GDM1 (cell line): ENCODE data around the gene CD81.

Experiments used
- DNase-seq: peaks from one replicate; lab custom pipeline; 2025; lab: John Stamatoyannopoulos, UW

CD81 gene

DNA sequence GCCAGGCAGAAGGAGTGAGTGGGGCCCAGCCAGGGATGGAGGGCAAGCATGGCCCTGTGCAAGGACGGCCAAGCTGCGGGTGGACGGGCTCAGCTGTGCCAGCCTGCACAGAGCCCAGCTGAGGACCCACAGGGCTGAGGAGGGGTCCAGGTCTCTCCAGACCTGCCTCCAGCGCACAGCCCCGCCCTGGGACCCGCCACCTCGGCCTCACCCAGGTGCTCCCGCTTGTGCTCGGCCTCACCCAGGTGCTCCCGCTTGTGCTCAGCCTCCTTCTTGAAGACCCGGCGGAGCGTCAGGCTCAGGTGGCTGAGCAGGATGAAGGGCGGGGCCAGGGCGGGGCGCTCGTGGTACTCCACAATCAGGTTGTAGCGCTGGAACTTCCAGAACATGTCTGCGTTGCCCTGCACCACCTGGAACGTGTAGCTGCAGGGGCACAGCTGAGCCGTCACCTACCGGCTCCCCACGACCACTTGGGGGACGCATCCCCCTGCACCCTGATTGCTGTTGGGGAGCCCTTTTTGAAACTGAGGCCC, 29.8 kb downstream of the CD81 start:
- no peak for DNase-seq

DNA sequence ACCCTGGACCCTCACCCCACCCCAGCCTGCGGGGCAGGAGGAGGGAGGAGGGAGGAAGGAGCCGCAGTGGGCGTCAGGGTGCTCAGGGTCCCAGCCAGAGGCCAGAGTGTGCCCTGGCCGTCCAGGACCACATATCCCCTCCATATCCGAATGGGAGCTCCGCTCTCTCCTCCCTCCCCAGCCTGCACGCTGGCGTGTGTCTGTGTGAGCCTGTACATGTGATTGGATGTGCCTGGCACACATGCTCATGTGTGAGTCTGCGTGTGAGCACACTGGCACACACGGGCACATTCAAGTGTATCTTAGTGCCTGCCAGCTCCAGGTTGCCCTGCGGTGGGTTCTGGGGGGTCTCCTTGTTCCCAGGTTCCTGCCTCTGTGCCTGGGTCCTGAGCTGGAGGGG, 31.6 kb downstream of the CD81 start:
- DNase-seq = no peak

DNA sequence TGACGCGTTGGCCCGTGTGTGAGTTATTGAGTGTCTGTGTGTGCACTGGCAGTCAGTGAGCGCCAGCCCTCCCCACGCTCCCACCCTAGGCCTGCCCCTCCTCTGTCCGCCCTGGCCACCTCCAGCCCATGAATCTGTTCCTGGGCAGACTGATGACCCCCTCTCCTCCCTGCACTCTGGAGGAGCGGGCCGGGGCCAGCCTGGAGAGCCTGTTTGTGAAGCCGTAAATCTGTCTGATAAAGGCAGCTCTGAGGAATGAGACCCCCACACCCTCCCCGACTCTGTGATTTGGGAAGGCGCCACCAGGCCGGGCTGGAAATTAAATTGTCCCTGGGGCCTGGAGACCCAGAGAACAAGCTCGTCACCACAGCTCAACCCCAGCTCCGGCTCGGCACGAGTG, 32.0 kb downstream of the CD81 start:
- no peak for DNase-seq

DNA sequence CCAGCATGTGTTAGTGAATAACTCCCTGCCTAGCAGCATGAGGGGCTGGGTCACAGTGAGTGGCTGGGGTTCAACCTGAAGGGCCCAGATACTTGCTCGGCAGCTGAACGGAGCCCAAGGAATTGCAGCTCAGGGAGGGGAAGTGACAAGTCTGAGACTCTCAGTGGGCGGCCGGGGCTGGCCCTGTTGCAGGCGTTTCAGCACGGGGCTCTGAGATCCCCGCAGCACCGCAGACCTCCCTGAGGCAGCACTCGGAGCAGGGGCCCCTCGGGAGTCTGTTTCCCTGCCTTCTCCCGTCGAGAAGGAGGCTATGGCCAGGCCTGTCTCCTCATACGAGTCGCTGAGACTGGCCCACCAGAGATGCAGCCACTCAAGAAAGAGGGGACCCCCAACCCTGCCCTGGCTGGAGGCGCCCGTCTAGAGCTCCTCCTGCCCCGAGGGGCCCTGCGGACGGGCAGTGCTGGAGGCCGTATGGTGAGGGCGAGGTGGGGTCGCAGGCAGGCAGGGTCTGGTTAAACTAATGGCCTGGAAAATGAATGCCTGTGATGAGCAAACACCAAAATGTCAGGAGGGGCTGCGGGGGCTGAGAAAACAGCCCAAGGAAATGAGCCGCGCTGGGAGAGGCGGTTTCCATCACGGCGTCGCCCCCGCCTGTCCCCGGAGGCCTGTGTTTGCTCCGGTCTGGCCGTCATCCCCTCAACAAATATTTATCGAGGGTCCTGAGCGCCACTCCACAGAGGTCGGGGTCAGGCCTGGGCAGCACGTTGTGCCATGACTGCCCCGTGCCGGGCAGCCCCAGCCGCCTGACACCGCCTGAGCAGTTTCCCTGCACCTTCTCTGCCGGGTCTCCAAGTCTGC, 32.7 kb downstream of the CD81 start:
- DNase-seq = no peak

DNA sequence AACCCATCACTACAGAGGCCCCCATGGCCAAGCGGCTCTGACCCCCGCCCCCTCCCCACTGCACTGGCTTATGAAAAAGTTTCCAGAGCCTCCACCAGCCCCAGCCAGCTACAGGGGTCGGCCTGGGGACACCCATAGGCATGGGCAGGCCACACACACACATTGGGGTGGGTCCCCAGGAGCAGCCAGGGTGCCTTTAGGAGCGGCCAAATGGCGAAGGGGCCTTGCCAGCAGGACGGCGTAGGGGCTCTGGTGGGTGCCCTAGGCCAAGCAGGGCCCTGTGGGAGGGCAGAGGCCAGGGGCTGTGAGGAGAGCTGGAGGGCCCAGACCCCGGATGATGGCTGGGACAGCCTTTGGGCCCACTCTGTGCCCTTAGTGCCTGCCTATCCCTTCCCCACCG, 33.5 kb downstream of the CD81 start:
- DNase-seq = no peak

DNA sequence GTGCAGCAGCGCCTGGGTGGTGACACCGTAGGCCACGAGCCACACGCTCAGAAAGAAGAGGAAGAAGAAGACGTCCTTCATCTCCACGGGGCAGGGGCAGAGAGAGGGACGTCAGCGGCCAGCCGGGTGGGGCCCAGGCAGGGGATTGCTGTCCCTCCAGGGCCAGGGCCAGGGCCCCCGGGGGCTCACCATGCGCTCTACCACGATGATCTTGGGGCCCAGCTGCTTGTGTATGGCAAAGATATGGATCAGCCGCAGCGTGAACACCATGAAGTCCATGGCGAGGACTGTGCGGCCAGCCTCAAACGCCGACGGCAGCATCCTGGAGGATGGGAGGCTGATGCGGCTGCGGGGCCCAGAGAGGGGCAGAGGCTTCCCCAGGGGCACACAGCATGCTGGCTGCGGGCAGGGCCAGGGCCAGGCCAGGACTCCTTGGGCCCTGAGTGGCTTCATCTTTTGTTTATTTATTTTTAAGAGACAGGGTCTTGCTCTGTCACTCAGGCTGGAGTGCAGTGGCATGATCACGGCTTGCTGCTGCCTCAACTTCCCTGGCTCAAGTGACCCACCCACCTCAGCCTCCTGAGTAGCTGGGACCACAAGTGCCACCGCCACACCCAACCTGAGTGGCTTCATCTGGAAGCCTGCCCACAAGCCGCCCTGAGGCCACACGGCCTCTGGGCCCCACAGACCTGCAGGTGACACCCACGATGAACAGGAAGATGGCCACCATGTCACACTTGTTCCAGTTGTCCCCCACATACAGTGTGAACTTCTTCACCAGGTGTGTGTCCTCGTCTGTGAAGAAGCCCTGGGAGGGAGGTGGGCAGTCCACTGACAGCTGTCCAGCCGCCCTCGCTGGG, 34.6 kb downstream of the CD81 start:
- DNase-seq = no peak

DNA sequence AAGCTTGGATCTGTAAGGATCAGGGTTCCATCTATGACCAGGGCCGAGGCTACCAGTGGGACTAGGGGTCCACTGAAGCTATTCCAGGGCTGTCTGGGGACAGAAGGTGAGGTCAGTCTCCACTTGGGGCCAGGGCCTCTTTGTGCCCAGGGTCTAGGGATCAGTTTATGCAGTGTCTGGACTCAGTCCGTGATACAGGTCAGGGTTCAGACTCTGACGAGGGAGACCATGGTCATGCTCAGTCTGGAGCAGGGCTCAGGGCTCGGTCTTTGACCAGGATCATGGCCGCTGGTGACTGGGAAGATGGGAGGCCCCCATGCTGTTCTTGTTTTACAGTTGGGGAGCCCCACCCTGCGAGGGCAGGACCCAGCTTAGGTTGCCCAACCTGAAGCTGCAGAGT, 35.2 kb downstream of the CD81 start:
- no peak for DNase-seq

DNA sequence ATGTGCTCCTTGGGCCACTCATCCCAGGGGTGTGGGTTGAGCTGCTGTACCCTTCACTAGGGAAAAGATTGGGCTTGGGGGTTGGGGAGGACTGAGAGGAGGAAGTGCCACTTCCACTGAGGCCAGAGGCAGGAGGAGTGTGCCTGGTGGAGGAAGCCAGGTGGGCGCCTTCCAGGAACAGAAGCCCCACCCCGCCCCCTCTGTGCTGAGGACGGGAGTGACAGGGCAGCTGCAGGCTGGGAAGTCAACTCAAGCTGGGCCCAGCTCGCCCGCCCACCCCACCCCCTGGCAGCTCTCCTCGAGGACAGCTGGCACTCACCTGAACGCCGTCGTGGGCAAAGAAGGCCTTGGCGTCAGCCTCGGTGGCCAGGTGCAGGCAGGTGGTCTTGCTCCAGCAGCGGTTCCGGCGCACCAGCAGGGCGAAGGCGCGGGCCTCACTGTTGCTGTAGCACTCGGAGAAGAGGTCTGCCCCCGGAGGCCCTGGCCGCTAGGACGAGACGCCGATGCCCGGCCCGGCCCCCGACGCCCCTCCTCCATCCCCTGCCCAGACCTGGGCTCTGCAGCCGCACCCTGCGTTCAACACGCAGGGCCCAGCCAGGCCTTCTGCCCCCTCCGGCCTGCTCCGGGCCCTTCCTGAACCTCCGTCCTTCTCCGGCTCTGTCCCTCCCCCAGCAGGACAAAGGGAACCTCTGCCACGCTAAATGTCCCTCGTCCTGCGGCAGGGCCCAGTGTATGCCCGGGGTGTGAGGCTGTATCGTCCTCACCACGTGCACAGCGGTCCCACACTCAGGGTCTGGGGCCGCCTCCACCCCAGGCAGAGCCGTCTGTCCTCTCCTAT, 36.9 kb downstream of the CD81 start:
- DNase-seq = no peak

DNA sequence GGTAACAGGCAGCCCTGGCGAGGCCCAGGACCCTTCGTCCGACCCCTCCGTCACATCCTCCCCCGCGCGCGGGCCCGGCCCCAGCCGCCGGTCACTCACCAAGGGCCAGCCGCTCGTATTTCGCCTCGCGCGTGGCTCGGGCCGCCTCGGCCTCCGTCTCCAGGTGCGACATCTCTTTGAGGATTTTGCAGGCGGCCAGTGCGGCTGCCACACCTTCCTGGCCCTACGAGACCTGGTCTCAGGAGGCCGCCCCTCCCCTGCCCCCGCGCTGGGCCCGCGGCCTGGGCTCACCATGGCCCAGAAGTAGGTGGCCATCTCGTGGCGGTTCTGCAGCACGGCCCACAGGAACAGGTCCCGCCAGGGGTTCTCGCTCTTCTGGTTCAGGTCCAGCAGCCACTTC, 37.5 kb downstream of the CD81 start:
- DNase-seq = no peak

DNA sequence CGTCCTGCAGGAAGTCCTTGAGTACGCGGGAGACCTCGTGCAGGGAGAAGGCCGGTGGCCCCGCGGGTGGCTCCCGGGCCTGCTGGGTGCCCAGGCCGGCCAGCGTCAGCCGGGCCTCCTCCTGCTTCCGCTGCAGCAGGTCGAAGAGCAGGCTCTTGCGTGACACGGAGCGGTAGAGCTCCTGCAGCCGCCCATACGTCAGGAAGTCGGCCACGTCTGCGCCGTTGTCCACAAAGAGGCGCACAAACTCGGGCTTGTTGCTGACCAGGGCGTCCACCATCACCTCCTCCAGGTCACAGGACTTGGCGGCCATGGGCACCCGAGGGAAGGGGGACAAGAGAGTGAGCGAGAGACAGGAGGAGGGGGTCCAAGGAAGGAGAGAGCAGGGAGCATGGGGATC, 38.1 kb downstream of the CD81 start:
- no peak for DNase-seq

DNA sequence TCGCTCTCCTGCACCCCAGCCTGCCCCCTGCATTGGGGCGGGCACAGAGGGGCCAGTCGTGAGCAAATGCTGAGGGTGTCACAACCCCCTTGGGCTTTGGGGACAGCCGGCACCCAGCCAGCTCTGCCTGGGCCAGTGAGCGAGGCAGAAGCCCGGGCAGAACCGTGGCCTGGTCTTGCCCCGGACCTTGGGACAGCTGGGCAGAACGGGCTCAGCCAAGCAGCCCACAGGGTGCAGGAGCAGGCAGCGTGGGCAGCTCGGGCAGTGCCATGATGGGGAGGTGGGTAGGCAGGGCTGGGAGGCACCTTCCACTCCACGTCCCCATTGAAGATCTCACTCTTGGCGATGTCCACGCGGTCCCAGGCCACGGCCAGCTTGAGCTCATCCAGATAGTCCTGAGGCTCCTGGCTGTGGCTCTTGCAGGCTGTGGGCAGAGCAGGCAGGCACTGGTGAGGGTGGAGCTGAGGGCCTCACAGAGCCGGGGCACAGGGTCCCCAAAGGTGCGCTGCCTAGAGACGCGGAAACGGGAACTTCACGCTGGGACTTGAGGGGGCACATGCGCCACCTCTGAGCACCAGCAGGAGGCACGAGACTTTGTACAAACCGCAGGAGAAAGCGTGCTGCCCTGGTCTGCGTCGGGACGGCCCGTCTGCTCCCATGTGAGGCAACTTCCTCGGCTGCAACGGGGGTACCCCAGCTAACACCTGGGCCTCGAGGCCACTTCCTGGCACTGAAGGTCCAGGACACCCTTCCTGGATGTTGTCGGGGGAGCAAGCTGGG, 38.7 kb downstream of the CD81 start:
- DNase-seq = no peak

DNA sequence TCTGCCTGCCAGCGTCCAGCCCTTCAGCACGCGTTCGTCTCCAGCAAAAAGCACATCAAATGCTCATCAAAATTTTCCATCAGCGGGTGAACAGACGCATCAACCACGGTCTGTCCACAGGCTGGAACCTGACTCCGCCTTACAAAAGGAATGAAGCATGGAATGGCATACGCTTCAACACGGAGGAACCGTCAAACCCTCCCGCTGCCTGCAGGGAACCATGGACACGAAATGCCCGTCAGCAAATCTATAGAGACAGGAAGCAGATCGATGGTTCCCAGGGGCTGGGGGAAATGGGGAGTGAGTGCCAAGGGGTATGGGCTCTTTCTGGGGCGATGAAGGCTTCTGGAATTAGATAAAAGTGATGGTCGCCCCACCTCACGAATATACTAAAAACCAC, 39.7 kb downstream of the CD81 start:
- DNase-seq = no peak

DNA sequence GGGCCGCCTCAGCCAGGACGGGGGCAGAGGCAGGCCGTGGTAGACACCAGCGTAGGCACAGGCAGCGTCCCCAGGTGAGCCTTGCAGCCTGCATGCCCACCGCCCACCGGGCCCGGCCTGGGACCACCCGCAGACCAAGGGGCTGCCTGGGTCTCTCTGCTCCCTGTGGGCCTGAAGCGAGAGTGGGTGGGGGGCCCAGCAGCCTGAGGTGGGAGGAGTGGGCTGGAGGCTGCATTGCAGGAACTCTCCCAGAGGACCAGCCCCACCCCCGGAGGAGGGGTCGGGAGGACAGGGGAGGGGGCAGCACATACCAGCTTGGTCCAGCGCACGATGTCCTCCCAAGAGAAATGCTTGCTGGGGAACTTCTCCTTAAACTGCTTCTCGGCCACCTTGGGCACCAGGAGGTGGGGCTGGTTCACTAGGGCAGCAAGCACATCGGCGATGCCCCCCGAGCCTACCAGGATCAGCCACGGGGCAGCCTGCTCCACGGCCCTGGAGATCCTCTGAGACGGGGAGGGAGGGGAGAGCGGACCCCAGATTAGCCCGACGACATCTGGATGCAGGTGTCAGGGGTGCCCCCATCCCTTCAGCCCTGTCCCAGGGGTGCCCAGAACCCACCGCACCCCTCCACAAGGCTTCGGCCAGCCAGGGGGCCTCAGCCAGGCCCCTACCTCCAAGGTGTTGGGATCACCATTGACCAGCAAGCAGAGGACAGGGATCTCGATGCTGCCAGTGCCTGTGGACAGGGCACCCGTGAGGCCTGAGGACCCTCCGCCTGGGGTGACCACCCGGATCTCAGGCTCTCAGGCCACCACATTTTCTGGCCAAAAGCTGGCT, 41.0 kb downstream of the CD81 start:
- DNase-seq = no peak

DNA sequence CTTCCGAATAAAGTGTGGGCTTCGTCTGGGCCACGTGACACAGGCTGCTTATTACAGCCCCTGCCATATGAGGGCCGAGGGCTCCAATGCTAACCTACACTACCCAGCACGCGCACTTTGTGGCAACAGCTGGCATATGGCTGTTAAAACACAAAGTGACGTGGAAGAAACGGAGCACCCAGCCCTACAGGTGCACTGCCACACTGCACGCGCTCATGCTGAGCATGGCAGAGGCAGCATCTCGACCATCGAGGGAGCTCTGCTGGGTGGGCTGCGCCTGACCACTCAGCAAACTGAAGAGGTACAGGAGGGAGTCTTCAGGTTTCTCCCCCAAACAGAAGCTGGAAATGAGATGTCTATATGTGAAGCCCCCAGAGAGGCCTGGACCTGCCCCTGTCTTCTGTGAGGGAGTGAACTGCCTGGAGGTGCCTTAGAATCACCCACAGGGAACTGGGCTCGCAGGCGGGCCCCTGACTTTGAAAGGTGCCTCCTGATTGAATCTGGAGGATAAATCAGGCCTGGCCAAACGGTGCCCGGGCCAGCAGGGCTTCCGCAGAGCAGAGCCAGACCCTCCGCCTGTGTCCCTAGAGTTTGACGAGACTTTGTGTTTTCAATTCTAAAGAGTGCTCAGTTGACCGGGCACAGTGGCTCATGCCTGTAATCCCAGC, 41.7 kb downstream of the CD81 start:
- DNase-seq = no peak

DNA sequence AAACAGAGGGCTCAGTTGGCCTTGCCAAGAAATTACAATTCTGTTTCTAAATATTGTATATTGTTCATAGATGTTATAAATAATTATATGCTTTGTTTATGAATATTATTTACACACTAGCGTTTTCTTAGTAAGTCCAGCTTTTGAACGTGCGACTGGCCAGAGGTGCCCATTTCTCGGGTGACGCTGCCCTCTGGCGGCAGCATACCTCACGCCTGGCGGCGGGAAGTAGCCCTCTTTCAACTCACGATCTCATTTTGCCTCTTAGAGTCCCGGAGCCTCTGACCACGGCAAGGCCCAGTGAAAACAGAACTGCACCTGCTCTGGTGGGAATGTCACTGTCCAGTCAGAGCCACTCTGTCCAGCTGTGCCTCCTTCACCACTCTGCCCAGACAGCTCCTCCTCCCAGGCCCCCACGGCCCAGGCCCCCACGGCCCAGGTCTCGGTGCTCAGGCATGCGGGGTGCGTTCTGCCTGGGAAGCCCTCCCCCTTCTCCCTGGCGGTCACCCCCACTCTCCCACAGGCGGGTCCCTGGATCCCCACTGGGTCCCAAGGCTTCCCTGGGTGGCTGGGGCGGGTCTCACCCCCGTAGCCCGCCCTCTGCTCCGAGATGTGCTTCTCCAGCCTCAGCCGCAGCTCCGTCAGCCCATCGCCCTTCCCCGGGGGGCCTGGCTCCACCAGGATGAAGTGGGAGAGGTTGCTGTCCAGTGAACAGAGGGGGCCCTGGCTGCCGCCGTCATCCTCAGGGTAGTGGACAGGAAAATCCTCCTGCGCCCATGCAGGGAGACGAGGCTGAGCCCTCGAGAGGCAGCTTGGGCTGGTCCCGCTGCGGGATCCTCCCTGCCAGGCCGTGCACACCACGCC, 42.8 kb downstream of the CD81 start:
- DNase-seq = peak; percentile 40

DNA sequence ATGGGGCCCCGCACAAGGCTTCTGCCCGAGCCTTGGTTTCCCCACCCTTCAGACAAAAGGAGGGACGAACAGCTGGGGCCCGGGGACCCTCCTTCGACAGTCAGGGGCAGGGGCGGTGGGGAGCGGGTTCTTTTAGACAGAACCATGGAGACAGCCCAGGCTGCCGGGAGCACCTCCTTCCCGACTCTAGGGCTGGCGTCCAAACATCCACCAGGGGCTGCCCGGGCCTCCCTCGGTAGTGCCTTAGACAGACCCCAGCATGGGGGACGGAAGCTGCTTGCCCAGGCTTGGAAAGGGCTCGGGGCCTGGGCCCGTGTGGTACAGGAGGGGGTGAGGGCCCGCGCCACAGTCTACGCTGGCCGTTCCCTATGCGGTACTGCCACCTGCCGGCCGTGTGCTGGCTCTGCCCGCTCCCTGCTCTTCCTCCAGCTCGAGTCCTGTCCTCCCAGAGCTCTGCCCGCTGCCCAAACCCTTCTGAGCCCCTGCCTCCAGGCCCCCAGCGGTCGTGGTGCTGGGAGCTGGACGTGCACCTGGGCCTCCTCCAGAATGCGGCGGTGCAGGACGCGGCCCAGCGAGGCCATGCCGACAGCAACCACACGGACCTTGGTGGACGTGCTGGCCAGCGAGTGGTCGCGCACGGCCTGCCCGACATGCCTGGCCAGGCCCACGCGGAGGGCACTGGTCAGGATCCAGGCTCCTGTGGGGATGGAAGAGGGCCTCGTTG, 43.6 kb downstream of the CD81 start:
- DNase-seq = peak; percentile 69

DNA sequence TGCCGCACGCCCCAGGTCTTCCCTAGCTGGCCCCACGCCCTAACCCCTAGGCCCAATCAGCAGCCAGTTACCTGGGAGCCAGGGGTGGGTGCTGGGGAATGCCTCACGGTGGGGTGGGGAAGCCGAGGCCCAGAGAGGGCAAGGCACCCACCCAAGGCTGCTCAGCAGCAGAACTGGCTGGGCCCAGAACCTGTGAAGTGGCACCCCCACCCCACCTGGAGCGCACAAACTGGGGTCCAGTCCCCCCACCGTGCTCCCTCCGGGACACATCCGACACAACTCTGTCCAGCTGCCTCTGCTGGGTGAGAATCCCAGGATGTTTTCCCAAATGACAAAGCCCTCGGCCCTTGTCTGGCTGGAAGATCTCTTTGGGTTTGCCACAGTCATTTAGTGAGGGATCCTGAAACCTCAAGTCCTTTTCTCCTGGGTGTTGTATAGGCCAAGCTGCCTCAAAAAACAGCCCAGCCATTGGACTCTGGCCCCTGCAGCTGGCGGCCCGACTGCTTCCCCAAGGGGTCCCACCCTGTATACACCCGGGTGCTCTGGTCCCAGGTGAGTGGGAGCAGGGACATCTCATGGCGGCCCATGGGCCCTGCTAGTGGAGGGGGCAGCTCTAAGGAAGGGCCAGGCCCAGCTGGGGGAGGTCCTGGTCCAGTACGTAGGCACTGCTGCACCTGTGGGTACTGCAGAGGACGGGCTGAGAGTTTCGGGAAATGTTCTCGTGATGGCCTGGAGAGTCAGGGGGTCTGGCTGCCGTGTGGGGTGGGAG, 44.3 kb downstream of the CD81 start:
- DNase-seq = no peak
